Measurements from ENCODE around the gene MICALL2.

Gene MICALL2

DNA sequence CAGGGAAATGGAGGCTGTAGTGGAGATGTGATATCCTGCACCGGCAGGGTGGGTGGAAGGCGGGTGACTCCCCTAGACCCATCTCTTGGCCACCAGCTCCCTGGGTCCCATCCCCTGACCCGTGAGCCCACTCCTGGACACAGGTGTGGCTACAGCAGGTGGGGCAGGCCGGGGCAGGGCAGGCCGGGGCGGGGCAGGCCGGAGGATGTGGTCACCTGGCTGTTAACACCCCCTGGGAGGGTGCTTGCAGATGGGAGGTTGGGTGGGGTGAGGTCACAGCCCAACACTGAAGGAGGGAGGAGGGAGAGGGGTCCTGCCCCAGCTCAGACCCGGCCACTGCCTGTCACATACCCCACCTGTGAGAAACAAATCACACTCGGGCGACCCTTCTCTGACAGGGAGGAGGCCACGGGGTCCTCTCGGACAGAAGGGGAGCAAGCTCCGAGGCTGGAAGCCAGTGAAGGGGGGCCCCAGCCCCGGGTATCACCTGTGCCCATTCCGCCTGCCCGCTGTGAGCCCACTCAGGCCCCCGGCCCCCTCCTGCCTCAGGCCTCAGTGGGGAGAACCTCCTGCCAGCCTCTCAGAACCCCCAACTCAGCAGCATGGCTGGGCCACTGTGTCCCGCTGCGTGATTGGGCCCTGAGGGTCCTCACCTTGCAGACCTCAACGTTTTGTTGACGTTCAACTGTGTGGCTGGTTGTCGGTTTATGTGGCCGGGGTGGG is 74.0 kb downstream of the MICALL2 start:
- in situ Hi-C loops (cut with HindIII; ENCODE audit: low sequenced_read_pairs), result no loop called here
- DNase-seq (ENCODE audit: low read depth, low spot score), result no peak
- TF ChIP-seq, protein P1, sequence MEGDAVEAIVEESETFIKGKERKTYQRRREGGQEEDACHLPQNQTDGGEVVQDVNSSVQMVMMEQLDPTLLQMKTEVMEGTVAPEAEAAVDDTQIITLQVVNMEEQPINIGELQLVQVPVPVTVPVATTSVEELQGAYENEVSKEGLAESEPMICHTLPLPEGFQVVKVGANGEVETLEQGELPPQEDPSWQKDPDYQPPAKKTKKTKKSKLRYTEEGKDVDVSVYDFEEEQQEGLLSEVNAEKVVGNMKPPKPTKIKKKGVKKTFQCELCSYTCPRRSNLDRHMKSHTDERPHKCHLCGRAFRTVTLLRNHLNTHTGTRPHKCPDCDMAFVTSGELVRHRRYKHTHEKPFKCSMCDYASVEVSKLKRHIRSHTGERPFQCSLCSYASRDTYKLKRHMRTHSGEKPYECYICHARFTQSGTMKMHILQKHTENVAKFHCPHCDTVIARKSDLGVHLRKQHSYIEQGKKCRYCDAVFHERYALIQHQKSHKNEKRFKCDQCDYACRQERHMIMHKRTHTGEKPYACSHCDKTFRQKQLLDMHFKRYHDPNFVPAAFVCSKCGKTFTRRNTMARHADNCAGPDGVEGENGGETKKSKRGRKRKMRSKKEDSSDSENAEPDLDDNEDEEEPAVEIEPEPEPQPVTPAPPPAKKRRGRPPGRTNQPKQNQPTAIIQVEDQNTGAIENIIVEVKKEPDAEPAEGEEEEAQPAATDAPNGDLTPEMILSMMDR (IDR thresholded peaks at IDR 0.05; ENCODE audit: low read depth, low read length), result no peak
- no peak overlapping the region for H3K4me3 ChIP-seq (ENCODE audit: low read depth, low read length)

Measured in astrocyte of the spinal cord (primary cell).